ENCODE data around the gene KCNA5. TPM values are rescaled to one million over a fixed set of nuclear protein-coding genes. Genes with fewer than 3 reads are reported as not detected.

Gene KCNA5
- total and polyA plus RNA-seq, 2 experiments from 2014 or later, result 0.31 to 0.44 TPM

DNA sequence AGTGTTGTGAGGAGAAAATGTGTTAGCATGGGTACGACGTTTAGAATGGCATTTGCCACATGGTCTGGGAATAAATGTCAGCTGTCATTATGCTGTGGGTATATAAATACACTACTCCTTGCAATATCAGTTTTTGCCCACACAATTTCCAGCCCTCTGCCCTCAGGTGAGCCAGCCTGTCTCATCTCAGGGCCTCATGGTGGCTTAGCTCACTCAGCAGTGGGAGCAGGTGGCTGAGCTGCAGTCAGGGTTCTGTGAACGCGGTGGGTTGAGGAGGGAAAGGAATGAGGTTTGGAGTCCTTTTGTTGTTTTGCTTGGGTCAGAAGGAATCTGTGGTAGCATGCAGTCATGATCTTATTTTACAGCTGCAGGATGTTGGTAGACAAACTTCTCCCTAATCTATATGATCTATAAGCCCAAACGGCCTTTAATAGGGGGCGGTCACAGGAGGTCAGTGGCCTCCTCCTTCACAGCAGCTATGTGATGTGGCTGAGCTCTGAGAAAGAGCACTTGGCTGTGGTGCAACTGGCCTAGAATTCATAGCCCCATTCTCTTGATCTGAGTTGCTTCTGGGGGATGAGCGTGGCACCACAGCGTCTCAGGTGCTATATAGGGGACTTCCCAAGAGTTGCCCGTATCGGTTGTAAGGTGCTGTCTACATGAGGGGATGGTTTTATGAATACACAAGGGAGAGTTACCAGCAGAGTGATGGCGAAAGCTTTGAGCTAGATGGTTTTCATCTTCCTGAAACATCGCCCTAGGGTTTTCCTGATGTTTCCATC is 27.8 kb upstream of the KCNA5 start:
- H3K27ac ChIP-seq (ENCODE audit: low read depth), result no peak overlapping the region
- no peak overlapping the region for H3K4me3 ChIP-seq
- DNase-seq (ENCODE audit: low spot score) (no peak), ATAC-seq (no peak)
- H3K4me1 ChIP-seq (ENCODE audit: insufficient read depth), result no peaks in the 10 kb centered on the region
- H2AFZ ChIP-seq, result no peak overlapping the region
- H4K20me1 ChIP-seq (replicated peaks; ENCODE audit: insufficient read depth), result no peaks in the 10 kb centered on the region
- peaks cover 5% of the 10 kb centered on the region for H3K27me3 Mint-ChIP-seq (ENCODE audit: insufficient read depth, low read depth, poor library complexity)
- no peaks in the 10 kb centered on the region; the same call in 2 of the 3 replicates for H3K9me3 Mint-ChIP-seq
- H3K4me3 Mint-ChIP-seq, result no peak overlapping the region
- no peak overlapping the region for H3K27ac Mint-ChIP-seq
- H3K27me3 ChIP-seq (ENCODE audit: insufficient read depth), result no peaks in the 10 kb centered on the region
- no peaks in the 10 kb centered on the region for H3K36me3 ChIP-seq (ENCODE audit: insufficient read depth)
- H3F3A ChIP-seq (replicated peaks; ENCODE audit: low read depth), result no peaks in the 10 kb centered on the region
- H3K79me2 ChIP-seq (replicated peaks; ENCODE audit: insufficient read depth), result no peaks in the 10 kb centered on the region
- no peaks in the 10 kb centered on the region for H3K36me3 Mint-ChIP-seq (ENCODE audit: low read depth)
- no peaks in the 10 kb centered on the region for H3K9me2 ChIP-seq (ENCODE audit: insufficient read depth)
- H3K4me1 Mint-ChIP-seq, result peaks cover 9% of the 10 kb centered on the region
- TF ChIP-seq ZNF114 (CRISPR knock-in tag; IDR thresholded peaks at IDR 0.05) (no peak), EZH2phosphoT487 (IDR thresholded peaks at IDR 0.05; ENCODE audit: unreplicated experiment) (no peak), JUNB (IDR thresholded peaks at IDR 0.05; ENCODE audit: unreplicated experiment) (no peak), POLR2AphosphoS5 (IDR thresholded peaks at IDR 0.05; ENCODE audit: low read depth) (no peak), ZNF331 (CRISPR knock-in tag; IDR thresholded peaks at IDR 0.05; ENCODE audit: low read depth) (no peak), NANOG (IDR thresholded peaks at IDR 0.05; ENCODE audit: borderline replicate concordance) (no peak)
- TF ChIP-seq, protein P1, sequence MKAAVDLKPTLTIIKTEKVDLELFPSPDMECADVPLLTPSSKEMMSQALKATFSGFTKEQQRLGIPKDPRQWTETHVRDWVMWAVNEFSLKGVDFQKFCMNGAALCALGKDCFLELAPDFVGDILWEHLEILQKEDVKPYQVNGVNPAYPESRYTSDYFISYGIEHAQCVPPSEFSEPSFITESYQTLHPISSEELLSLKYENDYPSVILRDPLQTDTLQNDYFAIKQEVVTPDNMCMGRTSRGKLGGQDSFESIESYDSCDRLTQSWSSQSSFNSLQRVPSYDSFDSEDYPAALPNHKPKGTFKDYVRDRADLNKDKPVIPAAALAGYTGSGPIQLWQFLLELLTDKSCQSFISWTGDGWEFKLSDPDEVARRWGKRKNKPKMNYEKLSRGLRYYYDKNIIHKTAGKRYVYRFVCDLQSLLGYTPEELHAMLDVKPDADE (IDR thresholded peaks at IDR 0.05), result no peak
- TF ChIP-seq, protein P2, sequence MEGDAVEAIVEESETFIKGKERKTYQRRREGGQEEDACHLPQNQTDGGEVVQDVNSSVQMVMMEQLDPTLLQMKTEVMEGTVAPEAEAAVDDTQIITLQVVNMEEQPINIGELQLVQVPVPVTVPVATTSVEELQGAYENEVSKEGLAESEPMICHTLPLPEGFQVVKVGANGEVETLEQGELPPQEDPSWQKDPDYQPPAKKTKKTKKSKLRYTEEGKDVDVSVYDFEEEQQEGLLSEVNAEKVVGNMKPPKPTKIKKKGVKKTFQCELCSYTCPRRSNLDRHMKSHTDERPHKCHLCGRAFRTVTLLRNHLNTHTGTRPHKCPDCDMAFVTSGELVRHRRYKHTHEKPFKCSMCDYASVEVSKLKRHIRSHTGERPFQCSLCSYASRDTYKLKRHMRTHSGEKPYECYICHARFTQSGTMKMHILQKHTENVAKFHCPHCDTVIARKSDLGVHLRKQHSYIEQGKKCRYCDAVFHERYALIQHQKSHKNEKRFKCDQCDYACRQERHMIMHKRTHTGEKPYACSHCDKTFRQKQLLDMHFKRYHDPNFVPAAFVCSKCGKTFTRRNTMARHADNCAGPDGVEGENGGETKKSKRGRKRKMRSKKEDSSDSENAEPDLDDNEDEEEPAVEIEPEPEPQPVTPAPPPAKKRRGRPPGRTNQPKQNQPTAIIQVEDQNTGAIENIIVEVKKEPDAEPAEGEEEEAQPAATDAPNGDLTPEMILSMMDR (conservative IDR thresholded peaks at IDR 0.05; ENCODE audit: low read depth in 2 of 2), result no peak
- TF ChIP-seq, protein P3, sequence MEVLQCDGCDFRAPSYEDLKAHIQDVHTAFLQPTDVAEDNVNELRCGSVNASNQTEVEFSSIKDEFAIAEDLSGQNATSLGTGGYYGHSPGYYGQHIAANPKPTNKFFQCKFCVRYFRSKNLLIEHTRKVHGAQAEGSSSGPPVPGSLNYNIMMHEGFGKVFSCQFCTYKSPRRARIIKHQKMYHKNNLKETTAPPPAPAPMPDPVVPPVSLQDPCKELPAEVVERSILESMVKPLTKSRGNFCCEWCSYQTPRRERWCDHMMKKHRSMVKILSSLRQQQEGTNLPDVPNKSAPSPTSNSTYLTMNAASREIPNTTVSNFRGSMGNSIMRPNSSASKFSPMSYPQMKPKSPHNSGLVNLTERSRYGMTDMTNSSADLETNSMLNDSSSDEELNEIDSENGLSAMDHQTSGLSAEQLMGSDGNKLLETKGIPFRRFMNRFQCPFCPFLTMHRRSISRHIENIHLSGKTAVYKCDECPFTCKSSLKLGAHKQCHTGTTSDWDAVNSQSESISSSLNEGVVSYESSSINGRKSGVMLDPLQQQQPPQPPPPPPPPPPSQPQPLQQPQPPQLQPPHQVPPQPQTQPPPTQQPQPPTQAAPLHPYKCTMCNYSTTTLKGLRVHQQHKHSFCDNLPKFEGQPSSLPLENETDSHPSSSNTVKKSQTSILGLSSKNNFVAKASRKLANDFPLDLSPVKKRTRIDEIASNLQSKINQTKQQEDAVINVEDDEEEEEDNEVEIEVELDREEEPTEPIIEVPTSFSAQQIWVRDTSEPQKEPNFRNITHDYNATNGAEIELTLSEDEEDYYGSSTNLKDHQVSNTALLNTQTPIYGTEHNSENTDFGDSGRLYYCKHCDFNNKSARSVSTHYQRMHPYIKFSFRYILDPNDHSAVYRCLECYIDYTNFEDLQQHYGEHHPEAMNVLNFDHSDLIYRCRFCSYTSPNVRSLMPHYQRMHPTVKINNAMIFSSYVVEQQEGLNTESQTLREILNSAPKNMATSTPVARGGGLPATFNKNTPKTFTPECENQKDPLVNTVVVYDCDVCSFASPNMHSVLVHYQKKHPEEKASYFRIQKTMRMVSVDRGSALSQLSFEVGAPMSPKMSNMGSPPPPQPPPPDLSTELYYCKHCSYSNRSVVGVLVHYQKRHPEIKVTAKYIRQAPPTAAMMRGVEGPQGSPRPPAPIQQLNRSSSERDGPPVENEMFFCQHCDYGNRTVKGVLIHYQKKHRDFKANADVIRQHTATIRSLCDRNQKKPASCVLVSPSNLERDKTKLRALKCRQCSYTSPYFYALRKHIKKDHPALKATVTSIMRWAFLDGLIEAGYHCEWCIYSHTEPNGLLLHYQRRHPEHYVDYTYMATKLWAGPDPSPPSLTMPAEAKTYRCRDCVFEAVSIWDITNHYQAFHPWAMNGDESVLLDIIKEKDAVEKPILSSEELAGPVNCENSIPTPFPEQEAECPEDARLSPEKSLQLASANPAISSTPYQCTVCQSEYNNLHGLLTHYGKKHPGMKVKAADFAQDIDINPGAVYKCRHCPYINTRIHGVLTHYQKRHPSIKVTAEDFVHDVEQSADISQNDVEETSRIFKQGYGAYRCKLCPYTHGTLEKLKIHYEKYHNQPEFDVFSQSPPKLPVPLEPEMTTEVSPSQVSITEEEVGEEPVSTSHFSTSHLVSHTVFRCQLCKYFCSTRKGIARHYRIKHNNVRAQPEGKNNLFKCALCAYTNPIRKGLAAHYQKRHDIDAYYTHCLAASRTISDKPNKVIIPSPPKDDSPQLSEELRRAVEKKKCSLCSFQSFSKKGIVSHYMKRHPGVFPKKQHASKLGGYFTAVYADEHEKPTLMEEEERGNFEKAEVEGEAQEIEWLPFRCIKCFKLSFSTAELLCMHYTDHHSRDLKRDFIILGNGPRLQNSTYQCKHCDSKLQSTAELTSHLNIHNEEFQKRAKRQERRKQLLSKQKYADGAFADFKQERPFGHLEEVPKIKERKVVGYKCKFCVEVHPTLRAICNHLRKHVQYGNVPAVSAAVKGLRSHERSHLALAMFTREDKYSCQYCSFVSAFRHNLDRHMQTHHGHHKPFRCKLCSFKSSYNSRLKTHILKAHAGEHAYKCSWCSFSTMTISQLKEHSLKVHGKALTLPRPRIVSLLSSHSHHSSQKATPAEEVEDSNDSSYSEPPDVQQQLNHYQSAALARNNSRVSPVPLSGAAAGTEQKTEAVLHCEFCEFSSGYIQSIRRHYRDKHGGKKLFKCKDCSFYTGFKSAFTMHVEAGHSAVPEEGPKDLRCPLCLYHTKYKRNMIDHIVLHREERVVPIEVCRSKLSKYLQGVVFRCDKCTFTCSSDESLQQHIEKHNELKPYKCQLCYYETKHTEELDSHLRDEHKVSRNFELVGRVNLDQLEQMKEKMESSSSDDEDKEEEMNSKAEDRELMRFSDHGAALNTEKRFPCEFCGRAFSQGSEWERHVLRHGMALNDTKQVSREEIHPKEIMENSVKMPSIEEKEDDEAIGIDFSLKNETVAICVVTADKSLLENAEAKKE (CRISPR knock-in tag; IDR thresholded peaks at IDR 0.05), result no peak
- H3K4me2 ChIP-seq, result no peak overlapping the region

Data from GM23338 (cell line).